Glutamatergic neuron (in vitro differentiated cells): ENCODE measurements around the gene GCNA. TPM values are rescaled to one million over a fixed set of nuclear protein-coding genes. Genes with fewer than 3 reads are reported as not detected.

ENCODE experiments used
- DNase-seq: peaks from one replicate; pipeline ENCODE4 v3.0.0; 2022
- H3K27ac Mint-ChIP-seq: one replicate; pipeline ENCODE4 v1.8.0; 2020; ENCODE audit warnings: mild to moderate bottlenecking, mixed read lengths, inconsistent platforms; ENCODE audit not compliant: unreplicated experiment
- H3K27me3 Mint-ChIP-seq: one replicate; pipeline ENCODE4 v1.8.0; 2020; ENCODE audit warnings: mild to moderate bottlenecking, moderate library complexity, mixed read lengths, inconsistent platforms; ENCODE audit not compliant: unreplicated experiment
- H3K36me3 Mint-ChIP-seq: one replicate; pipeline ENCODE4 v1.8.0; 2020; ENCODE audit warnings: mild to moderate bottlenecking, mixed read lengths, inconsistent platforms; ENCODE audit not compliant: unreplicated experiment
- H3K4me1 Mint-ChIP-seq: one replicate; pipeline ENCODE4 v1.8.0; 2020; ENCODE audit warnings: mild to moderate bottlenecking, low read depth, mixed read lengths, inconsistent platforms; ENCODE audit not compliant: unreplicated experiment
- H3K4me3 Mint-ChIP-seq: one replicate; pipeline ENCODE4 v1.8.0; 2020; ENCODE audit warnings: mild to moderate bottlenecking, mixed read lengths, inconsistent platforms; ENCODE audit not compliant: unreplicated experiment
- H3K9me3 Mint-ChIP-seq: one replicate; pipeline ENCODE4 v1.8.0; 2020; ENCODE audit warnings: mild to moderate bottlenecking, moderate library complexity, mixed read lengths, inconsistent platforms; ENCODE audit not compliant: unreplicated experiment
- CTCF ChIP-seq: fragments of 200-600 bp; sonication (generic); IDR thresholded peaks from one replicate; pipeline ENCODE4 v1.5.0; 2021; ENCODE audit not compliant: partially characterized antibody, unreplicated experiment
- total RNA-seq: library from RNA; stranded (reverse); fragmentation: NEBNext Ultra II Directional; extraction: Animal tissue kit (Norgen Biotek cat#: 25700); gene quantifications from one replicate; pipeline ENCODE4 v1.2.1, GENCODE V29; 2021; ENCODE audit not compliant: unreplicated experiment

The GCNA gene
- total RNA-seq, 1 donor from 2014 or later, result 2.5 TPM

GRCh38 chrX:71615954-71616353 lies 37.7 kb downstream of the GCNA start:
- H3K36me3 Mint-ChIP-seq, result peaks cover 3% of the 10 kb centered on the region
- no peak for TF ChIP-seq CTCF
- peaks cover 6% of the 10 kb centered on the region for H3K9me3 Mint-ChIP-seq
- no peak overlapping the region for H3K27ac Mint-ChIP-seq
- no peak overlapping the region for H3K4me3 Mint-ChIP-seq
- no peak for DNase-seq
- H3K4me1 Mint-ChIP-seq, result no peaks in the 10 kb centered on the region
- no peaks in the 10 kb centered on the region for H3K27me3 Mint-ChIP-seq

GRCh38 chrX:71616672-71617529 lies 38.7 kb downstream of the GCNA start:
- DNase-seq, result no peak
- no peak for TF ChIP-seq CTCF
- no peaks in the 10 kb centered on the region for H3K27me3 Mint-ChIP-seq
- H3K4me3 Mint-ChIP-seq, result no peak overlapping the region
- no peak overlapping the region for H3K27ac Mint-ChIP-seq
- H3K36me3 Mint-ChIP-seq, result no peaks in the 10 kb centered on the region
- H3K9me3 Mint-ChIP-seq, result peaks cover 6% of the 10 kb centered on the region
- H3K4me1 Mint-ChIP-seq, result no peaks in the 10 kb centered on the region

GRCh38 chrX:71617742-71618141 lies 39.5 kb downstream of the GCNA start:
- Mint-ChIP-seq H3K27me3 (no peaks in the 10 kb centered on the region), H3K9me3 (peaks cover 6% of the 10 kb centered on the region), H3K27ac (no peak overlapping the region), H3K36me3 (no peaks in the 10 kb centered on the region), H3K4me1 (no peaks in the 10 kb centered on the region), H3K4me3 (no peak overlapping the region)
- no peak for TF ChIP-seq CTCF
- DNase-seq, result no peak

- Mint-ChIP-seq H3K9me3 (peaks cover 6% of the 10 kb centered on the region), H3K4me3 (no peak within 1 kb of the TSS), H3K27me3 (no peaks in the 10 kb centered on the region), H3K27ac (no peak within 1 kb of the TSS), H3K4me1 (no peaks in the 10 kb centered on the region), H3K36me3 (no peaks in the 10 kb centered on the region)
- DNase-seq, result no peak
- no peak for TF ChIP-seq CTCF
Measured at GRCh38 chrX:71618303-71618721, 40.1 kb downstream of the GCNA start, which contains the start of gene CXCR3. Gene CXCR3, minus strand, starts transcription at chrX:71618511. Its CDS starts 62 bp downstream, at chrX:71618449.

- Mint-ChIP-seq H3K4me1 (no peaks in the 10 kb centered on the region), H3K27me3 (no peaks in the 10 kb centered on the region), H3K27ac (no peak overlapping the region), H3K36me3 (no peaks in the 10 kb centered on the region), H3K9me3 (peaks cover 6% of the 10 kb centered on the region), H3K4me3 (no peak overlapping the region)
- DNase-seq, result no peak
- TF ChIP-seq CTCF, result no peak
Measured at GRCh38 chrX:71618787-71619186, 40.5 kb downstream of the GCNA start.
